Measurements from ENCODE around the gene PI4KA.

GRCh38 chr22:20792221-20792965 lies 66.2 kb downstream of the PI4KA start:
- TF ChIP-seq CTCF (IDR thresholded peaks at IDR 0.05; ENCODE audit: insufficient read depth, low read length), result no peak
- no peak for TF ChIP-seq POLR2AphosphoS5 (IDR thresholded peaks at IDR 0.05; ENCODE audit: low read depth)

All from HL-60 (cell line).